Stimulated activated CD4-positive, alpha-beta T cell treated with anti-CD3 and anti-CD28 coated beads, Interleukin-15, amount 100 ng/mL, for 1 hour (primary cell): ENCODE measurements around the gene HCST.
"Not testable (repeated sequence)": the region's sequence is repeated elsewhere in the genome, so short reads cannot be mapped to it uniquely, and the experiment has no call there.

Source experiments
- DNase-seq, 2 donors: peaks; one replicate each; pipeline ENCODE4 v3.0.0-alpha.2; 2020; ENCODE audit warnings: low read depth in 1 of 2, low spot score in 1 of 2

Gene HCST

GRCh38 chr19:35903550-35904179 lies 1.3 kb downstream of the HCST start:
- peak; percentile 75 to 82 for DNase-seq

DNA sequence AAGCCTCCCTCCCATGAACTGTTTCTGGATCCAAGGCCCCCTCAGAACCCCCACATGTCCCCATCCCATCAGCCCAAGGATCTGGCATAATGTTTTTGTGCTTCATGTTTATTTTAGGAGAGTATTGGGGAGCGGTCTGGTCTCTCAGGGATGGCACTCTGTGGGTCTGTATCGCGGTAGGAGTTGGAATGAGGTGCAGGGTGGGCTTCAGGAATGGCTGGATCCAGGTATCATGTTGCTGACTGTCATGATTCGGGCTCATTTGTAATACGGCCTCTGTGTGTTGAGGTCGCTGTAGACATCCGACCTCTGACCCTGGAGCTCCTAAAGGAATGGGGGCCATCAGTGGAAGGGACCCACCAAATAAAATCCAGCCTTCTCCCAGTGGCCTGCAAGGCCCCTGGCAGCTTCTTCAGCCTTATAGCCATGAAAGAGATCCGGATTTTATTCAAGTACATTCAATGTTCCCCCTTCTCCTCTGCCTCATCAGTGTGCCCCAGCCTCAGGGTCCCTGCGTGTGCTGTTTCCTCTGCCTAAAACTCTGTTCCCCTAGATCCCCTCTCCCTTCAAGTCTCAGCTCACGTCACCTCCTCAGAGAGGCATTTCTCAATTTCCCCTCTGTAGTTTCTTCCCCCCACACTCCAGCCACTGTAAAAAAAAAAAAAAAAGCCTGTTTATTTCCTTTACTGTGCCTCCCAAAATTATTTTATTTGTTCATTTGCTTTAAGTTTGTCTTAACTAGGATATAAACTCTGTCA lies 2.2 kb downstream of the HCST start:
- DNase-seq = no peak

DNA sequence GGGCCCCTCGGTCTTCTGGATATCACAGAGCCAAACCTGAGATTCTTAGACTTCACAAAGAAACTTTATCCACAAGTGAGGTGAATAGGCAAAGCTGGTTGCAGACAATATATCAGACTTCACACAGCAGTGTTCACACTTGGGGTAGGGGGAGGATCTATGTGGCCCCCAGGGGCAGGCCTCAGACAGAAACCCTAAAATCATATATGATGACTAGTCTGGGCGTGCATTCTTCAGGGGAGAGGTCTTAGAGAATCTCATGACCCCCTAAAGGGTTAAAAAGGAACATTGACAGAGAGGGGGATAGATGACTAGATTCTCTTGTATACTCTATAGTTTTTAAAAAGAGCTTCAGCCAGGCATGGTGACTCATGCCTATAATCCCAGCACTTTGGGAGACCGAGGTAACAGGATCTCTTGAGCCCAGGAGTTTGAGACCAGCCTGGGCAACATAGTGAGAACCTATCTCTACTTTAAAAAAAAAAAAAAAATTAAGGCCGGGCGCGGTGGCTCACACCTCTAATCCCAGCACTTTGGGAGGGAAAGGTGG lies 2.9 kb downstream of the HCST start:
- no peak for DNase-seq

DNA sequence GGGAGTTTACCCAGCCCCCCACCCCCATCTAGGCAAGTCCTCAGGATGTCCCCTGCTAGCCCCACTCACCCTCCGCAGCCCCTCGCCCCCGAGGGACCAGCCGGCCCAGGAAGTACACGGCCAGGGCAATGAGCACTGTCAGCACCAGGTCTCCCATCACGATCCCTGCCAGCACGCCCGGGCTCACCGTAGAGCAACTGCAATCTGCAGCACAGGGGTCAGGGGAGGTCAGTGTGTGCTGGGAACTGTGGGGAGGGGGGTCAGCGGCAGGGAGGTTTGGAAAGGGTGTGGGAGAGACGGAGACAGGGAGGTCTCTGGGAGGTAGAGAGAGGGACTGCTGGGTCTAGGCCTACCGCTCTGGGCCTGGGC lies 5.0 kb downstream of the HCST start:
- DNase-seq = no peak

DNA sequence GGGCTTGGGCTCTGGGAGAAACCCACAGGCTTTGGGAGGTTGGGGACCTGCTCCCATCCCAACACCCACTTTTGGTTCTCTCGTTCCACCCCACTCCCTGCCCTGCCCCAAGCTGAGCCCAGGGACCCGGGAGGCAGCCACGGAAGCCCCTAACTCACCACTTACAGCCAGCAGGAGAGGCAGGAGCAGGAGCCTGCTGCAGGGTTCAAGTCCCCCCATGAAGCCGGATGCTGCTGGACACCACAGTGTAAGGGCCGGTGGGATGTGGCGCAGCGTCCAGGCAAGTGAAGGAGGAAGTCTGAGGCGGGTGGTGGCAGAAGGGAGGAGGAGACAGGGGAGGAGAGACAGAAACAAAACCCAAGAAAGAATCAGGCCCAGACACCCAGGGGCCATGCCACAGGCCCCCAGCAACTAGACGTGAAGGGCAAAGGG lies 5.7 kb downstream of the HCST start, which contains the start of gene TYROBP:
TSS of gene TYROBP (minus strand) at position 286 of the 432 bp plus-strand sequence. CDS start at position 219, 67 bp downstream.
- no peak for DNase-seq

DNA sequence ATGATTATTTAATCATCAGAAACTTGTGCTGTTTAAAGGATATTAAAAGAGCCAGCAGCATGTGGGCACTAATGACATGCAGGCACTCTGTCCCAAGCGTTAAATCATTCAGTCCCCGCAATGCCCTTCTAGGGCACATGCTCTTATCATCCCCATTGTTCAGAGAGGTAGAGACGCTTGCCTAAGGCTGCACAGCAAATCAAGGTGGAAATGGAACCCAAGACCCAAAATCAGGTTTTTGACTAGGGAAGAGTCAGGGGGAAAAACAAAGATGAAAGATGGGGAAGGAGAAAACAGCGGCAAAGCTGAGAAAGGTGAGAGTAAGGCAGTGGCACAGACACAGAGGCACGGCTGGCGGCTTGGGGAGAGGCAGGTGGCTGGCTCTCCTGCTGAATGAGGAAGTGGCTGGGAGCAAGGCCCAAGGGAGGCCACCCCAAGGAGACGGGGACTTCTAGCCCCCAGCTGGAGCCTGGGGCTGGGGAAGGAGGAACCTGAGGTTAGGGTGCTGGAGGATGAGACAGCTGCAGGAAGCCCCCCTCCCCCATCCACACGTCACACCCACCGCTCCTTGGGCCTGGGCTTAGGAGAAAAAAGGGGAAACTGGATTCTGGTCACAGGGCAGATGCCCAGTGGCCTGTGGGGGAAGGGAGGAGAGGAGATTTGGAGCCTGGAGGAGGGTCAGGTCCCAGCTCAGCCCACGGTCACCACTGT lies 6.8 kb downstream of the HCST start:
- DNase-seq = no peak

DNA sequence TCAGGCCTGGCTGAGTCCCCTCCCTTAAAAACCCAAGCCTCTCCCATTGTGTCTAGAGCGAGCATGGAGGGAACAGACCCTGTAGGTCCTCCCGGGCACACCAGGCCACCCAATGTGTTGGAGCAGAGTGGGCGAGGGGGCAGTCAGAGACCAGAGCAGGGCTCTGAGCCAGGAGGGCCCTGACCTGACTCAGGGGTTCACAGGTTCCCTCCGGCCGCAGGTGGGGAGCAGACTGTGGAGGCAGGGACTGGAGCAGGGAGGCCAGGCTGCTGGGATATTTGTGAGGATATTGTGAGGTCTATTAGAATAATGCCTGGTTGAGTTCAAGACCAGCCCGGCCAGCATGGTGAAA lies 7.3 kb downstream of the HCST start:
- no peak for DNase-seq

DNA sequence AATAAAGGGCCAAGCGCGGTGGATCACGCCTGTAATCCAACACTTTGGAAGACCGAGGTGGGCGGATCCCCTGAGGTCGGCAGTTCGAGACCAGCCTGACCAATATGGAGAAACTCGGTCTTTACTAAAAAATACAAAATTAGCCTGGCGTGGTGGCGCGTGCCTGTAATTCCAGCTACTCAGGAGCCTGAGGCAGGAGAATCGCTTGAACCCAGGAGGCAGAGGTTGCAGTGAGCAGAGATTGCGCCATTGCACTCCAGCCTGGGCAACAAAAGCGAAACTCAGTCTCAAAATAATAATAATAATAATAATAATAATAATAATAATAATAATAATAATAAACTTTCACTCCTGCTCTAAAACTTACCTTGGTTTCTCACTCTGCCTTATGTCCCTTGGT lies 8.0 kb downstream of the HCST start:
- not testable (repeated sequence) for DNase-seq

DNA sequence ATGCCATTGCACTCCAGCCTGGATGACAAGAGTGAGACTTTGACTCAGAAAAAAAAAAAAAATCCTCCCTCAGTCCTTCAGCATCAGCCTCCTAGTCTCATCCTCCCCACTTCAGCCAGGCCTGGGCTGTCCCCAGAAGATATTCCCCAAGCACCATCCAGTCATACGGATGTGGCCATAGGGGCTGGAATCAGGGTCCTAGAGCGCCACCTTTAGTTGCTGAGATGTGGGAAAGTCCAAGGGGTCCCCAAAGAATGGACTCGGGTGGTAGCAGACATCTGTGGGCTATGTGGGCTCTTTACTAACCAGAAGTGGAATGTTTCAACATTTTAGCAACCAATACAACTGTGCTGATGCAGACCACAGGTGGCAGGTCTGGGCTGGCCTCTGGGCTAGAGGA lies 8.8 kb downstream of the HCST start:
- DNase-seq = no peak

DNA sequence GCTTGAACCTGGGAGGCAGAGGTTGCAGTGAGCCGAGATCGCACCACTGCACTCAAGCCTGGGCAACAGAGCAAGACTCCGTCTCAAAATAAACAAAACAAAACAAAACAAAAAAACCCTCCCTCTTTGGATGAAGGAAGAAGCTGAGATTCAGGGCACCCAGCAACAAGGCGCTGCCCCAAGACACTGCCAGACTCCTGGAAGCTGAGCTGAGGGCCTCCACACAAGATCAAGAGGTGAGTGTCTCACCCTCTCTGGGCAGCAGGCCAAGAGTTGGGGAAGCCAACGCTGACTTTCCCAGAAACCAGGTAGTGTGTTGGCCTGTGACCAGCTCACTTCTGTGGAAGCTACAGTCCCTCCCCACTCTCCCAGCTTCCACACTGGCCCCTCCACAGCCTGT lies 9.5 kb downstream of the HCST start:
- DNase-seq = no peak

DNA sequence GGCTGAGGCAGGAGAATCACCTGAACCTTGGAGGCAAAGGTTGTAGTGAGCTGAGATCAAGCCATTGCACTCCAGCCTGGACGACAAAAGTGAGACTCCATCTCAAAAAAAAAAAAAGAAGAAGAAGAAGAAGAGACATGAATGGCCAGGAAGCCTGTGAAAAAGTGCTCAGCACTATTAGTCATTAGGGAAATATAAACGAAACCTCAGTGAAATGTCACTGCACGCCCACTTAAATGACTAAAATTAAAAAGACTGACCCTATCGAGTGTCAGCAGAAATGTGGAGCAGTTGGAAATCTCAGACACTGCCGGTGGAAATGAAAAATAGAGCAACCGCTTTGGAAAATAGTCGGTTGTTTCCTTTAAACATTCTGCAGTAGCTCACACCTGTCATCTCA lies 11.3 kb downstream of the HCST start:
- DNase-seq = no peak

DNA sequence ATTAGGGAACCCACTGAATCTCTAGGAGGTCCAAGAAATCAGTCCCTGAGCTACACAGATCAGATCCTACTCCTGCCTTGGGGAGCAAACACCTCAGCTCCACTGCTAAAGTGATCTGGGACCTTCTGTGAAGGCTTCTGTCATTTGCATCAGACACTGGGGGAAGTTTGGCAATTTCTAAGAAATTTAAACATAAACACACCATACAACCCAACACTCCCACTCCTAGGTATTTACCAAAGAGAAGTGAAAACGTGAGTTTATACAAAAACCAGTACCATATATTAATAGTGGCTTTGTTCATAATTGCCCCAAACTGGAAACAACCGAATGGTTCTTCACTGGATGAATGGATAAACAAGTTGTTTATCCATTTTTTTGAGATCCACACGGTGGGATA lies 13.1 kb downstream of the HCST start:
- no peak for DNase-seq

DNA sequence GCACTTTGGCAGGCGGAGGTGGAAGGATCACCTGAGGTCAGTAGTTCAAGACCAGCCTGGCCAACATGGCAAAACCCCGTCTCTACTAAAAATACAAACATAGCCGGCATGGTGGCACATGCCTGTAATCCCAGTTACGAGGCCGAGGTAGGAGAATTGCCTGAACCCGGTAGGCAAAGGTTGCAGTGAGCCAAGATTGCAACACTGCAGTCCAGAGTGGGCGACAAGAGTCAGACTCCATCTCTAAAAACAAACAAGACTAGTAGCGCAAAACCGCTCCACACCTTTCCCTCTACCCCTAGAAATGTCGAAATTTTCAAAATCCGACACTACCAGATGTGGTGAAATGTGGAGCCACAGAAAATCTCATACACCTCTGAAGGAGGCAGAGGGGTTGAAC lies 17.0 kb downstream of the HCST start:
- DNase-seq = no peak

- no peak for DNase-seq
Measured at GRCh38 chr19:35921012-35921411, 18.7 kb downstream of the HCST start.

DNA sequence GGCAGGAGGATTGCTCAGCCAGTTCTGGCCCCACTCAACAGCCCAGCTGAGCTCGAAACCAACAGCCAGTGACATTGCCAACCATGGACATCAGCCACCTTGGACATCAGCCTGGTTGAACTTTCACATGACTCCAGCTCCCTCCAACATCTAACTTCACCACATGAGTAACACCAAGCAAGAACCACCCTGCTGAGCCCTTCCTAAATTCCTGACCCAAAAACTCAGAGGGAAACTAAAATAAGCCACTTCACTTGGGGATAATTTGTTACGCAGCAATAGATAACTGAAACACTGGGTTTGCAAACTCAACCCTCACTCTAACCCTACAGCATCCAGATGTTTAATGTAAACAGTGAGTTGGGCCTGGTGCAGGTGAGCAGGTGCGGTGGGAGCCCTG lies 23.2 kb downstream of the HCST start:
- no peak for DNase-seq

- DNase-seq = no peak
Measured at GRCh38 chr19:35928507-35928906, 26.2 kb downstream of the HCST start.

- no peak for DNase-seq
Measured at GRCh38 chr19:35929876-35930275, 27.5 kb downstream of the HCST start.

- DNase-seq = peak; percentile 97 to 99
Measured at GRCh38 chr19:35931161-35931873, 29.0 kb downstream of the HCST start.

- DNase-seq = no peak
Measured at GRCh38 chr19:35931874-35932202, 29.5 kb downstream of the HCST start.

DNA sequence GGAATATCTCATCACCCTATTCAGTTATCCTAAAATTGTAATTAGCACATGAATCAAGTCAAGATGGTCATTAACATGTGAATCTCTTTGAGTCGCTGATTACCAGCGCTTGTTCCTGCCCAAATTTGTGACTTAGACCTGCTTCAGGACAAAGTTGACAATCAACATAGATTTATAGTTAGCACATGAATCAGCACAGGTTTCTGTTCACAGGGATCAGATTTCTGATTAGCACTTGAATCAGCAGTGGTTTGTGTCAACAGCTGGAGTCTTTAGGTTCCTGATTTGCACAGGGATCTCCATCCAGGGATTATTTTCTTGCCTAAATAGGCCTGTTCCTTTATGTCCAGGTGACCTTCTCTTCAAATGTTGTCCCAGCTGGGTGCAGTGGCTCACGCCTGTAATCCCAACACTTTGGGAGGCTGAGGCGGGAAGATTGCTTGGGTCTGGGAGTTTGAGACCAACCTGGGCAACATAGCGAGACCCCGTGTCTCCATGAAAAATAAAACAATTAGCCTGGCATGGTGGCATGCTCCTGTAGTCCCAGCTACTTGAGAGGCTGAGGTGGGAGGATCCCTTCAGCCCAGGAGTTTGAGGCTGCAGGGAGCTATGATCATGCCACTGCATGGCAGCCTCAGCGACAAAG lies 30.1 kb downstream of the HCST start:
- DNase-seq = no peak
